A549 (cell line): ENCODE data around the gene ZBTB22. TPM values are rescaled to one million over a fixed set of nuclear protein-coding genes. Genes with fewer than 3 reads are reported as not detected.

ENCODE experiments used
- ATAC-seq, 2 experiments: fragments of 200-7000 bp in 1 of 2; fragments of >200 bp in 1 of 2; cut with Nextera tagmentation in 1 of 2; cut with Tn5 transposase in 1 of 2; 3 replicates each; pipeline versions ENCODE4 v1.8.0 to v1.9.1; 2018 to 2020; ENCODE audit warnings: mild to moderate bottlenecking in 1 of 2, moderate library complexity in 1 of 2
- CTCF ChIA-PET: fragments of 300-600 bp; sonication (Branson Sonifier 250); formaldehyde crosslinking; extraction: SDS; loops from one replicate; lab custom pipeline; 2021; ENCODE audit warnings: antibody characterized with exemption, inconsistent platforms; lab: Yijun Ruan, JAX
- POLR2A ChIA-PET: fragments of 350-600 bp; formaldehyde crosslinking; extraction: SDS; loops from one replicate; lab custom pipeline; 2021; ENCODE audit warnings: antibody characterized with exemption, inconsistent platforms; lab: Yijun Ruan, JAX
- DNase-seq, 2 experiments: peaks; one replicate each; pipeline versions ENCODE4 v3.0.0 to v3.0.0-alpha.2; 2011 to 2016; ENCODE audit warnings: low read depth in 1 of 2, low spot score in 1 of 2
- FAIRE-seq: peaks from 2 replicates; lab custom pipeline; 2011; peaks lifted over from hg19 to GRCh38; lab: Jason Lieb, UNC
- H3K27ac ChIP-seq, 2 experiments: fragments of >200 bp; sonication (Bioruptor Twin); formaldehyde crosslinking; 3 replicates each; pipeline ENCODE4 v1.5.1; 2016 to 2017
- H3K4me1 ChIP-seq: fragments of >200 bp; sonication (Bioruptor Twin); formaldehyde crosslinking; 3 replicates; pipeline ENCODE4 v1.6.1; 2016
- H3K4me2 ChIP-seq: fragments of >200 bp; sonication (Bioruptor Twin); formaldehyde crosslinking; 3 replicates; pipeline ENCODE4 v1.6.1; 2016
- H3K4me3 ChIP-seq: fragments of >200 bp; sonication (Bioruptor Twin); formaldehyde crosslinking; 3 replicates; pipeline ENCODE4 v1.5.1; 2016
- H3K9me3 ChIP-seq: fragments of >200 bp; sonication (Bioruptor Twin); formaldehyde crosslinking; 3 replicates; pipeline ENCODE4 v1.6.1; 2016
- CEBPB ChIP-seq, 2 experiments: fragments of >200 bp in 1 of 2; sonication (Bioruptor Twin) in 1 of 2; formaldehyde crosslinking in 1 of 2; IDR thresholded peaks; 2 replicates each; pipeline ENCODE4 v1.6.1; 2012 to 2016
- CHD4 ChIP-seq: fragments of 200-600 bp; sonication (generic); IDR thresholded peaks from 2 replicates; pipeline ENCODE4 v1.6.1; 2016; ENCODE audit warnings: antibody characterized with exemption, mild to moderate bottlenecking, borderline replicate concordance
- ESRRA ChIP-seq: fragments of 150-350 bp; IDR thresholded peaks from 2 replicates; pipeline ENCODE4 v1.6.1; 2014; ENCODE audit warnings: mild to moderate bottlenecking, low read length, borderline replicate concordance
- FOSL2 ChIP-seq, 2 experiments: fragments of 450-650 bp in 1 of 2; fragments of >200 bp in 1 of 2; sonication (Bioruptor Twin) in 1 of 2; formaldehyde crosslinking; IDR thresholded peaks; 2 replicates each; pipeline versions ENCODE4 v1.5.0 to v1.6.1; 2016 to 2020; ENCODE audit warnings: mild to moderate bottlenecking in 1 of 2, moderate library complexity in 1 of 2
- GATA3 ChIP-seq: IDR thresholded peaks from 2 replicates; pipeline ENCODE4 v1.6.1; 2012; ENCODE audit warnings: borderline replicate concordance
- HDAC2 ChIP-seq: fragments of 200-600 bp; sonication (generic); IDR thresholded peaks from 2 replicates; pipeline ENCODE4 v1.6.1; 2016
- HOXB5 ChIP-seq: fragments of 250-450 bp; sonication (Bioruptor Pico); IDR thresholded peaks from 2 replicates; pipeline ENCODE4 v1.5.0; 2020; ENCODE audit warnings: mild to moderate bottlenecking, moderate library complexity
- MAZ ChIP-seq: fragments of 150-350 bp; IDR thresholded peaks from 2 replicates; pipeline ENCODE4 v1.6.1; 2014; ENCODE audit warnings: antibody characterized with exemption, low read depth, low read length, borderline replicate concordance
- POLR2A ChIP-seq: IDR thresholded peaks from 2 replicates; pipeline ENCODE4 v1.6.1; 2012; ENCODE audit warnings: mild to moderate bottlenecking, low read length
- RAD21 ChIP-seq, 2 experiments: fragments of >200 bp in 1 of 2; sonication (Bioruptor Twin) in 1 of 2; formaldehyde crosslinking in 1 of 2; IDR thresholded peaks in 1 of 2; conservative IDR thresholded peaks in 1 of 2; 2 replicates in 1 of 2; 3 replicates in 1 of 2; pipeline ENCODE4 v1.6.1; 2012 to 2018; ENCODE audit warnings: inconsistent platforms in 1 of 2
- RARB ChIP-seq: fragments of 250-450 bp; sonication (Bioruptor Pico); IDR thresholded peaks from 2 replicates; pipeline ENCODE4 v1.8.0; 2021; ENCODE audit warnings: mild to moderate bottlenecking, moderate library complexity
- TFCP2L1 ChIP-seq: fragments of 250-450 bp; sonication (Bioruptor Pico); IDR thresholded peaks from 2 replicates; pipeline ENCODE4 v1.5.0; 2021; ENCODE audit warnings: mild to moderate bottlenecking
- ZNF302 ChIP-seq: fragments of 250-450 bp; sonication (Bioruptor Pico); IDR thresholded peaks from 2 replicates; pipeline ENCODE4 v1.9.0; 2021; ENCODE audit warnings: inconsistent platforms, mild to moderate bottlenecking, moderate library complexity
- WGBS: methylation state at CpG from one replicate; pipeline ENCODE4 v1.1.6; 2017; ENCODE audit errors: missing lambda C conversion rate; 5-methylcytosine and 5-hydroxymethylcytosine counted together
- polyA plus RNA-seq, 4 experiments: library from polyadenylated mRNA; depleted of rRNA in 3 of 4; stranded (reverse); fragments of >200 nt; fragmentation: RNase III in 1 of 4; extraction: RNeasy Plus Mini Kit Qiagen cat#74134 plus additional on column Dnase treatment in 1 of 4; gene quantifications; 2 replicates in 3 of 4; 3 replicates in 1 of 4; pipeline ENCODE4 v1.2.3, GENCODE V29; 2011 to 2017
- TF ChIP-seq, protein P1 (sequence below): IDR thresholded peaks from 2 replicates; pipeline ENCODE4 v1.6.1; 2012; ENCODE audit warnings: low read depth, borderline replicate concordance
- TF ChIP-seq, protein P2 (sequence below): fragments of >200 bp; sonication (Bioruptor Twin); formaldehyde crosslinking; IDR thresholded peaks from 3 replicates; pipeline ENCODE4 v1.5.1; 2016
- TF ChIP-seq, protein P3 (sequence below): IDR thresholded peaks from 2 replicates; pipeline ENCODE4 v1.6.1; 2012
- TF ChIP-seq, protein P4 (sequence below): fragments of >200 bp; sonication (Bioruptor Twin); formaldehyde crosslinking; IDR thresholded peaks from 2 replicates; pipeline ENCODE4 v1.6.1; 2016
- TF ChIP-seq, protein P5 (sequence below): fragments of 150-350 bp; IDR thresholded peaks from 2 replicates; pipeline ENCODE4 v1.6.1; 2014; ENCODE audit warnings: low read depth, mild to moderate bottlenecking, low read length
- TF ChIP-seq, protein P6 (sequence below): fragments of 200-600 bp; sonication (generic); IDR thresholded peaks from 2 replicates; pipeline ENCODE4 v1.6.1; 2016; ENCODE audit warnings: antibody characterized with exemption, mild to moderate bottlenecking, moderate library complexity

Gene ZBTB22
- polyA plus RNA-seq, 2 of the 4 experiments (the other 2 are of a cell fraction) = 3.2 to 8.3 TPM

DNA sequence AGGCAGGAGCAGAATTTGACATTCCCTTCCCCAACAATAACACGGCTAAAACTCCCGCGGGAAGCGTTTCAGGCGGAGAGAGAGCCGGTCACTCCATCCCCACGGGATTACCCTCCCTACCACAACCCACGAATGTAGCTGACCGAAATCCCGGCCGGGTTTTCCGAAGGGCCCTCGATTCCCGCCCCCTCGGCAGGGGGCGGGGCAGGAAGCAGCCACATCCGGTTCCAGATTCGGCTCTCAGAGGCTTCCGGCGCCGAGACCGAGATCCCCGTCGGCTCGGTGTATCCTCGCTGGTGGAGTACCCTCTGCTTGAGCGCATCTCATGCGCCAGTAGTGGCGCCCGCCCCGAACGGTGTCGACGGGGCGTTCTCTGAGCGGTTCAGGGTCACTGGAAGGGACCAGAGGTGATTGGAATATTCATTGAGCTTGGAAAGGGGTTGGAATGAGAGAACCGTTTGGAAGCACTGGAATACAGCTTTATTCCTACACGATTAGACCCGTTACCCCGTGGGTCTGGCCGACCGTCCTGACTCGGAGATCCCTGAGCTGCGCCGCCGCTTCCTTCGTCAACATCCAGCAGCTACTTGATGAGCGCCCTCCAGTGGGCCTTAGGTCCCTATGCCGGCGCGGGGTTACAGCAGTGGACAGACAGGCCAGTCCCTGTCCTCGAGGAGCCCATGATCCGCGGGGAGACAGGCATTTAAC lies 18.2 kb downstream of the ZBTB22 start (continued):
- TF ChIP-seq, protein P1, sequence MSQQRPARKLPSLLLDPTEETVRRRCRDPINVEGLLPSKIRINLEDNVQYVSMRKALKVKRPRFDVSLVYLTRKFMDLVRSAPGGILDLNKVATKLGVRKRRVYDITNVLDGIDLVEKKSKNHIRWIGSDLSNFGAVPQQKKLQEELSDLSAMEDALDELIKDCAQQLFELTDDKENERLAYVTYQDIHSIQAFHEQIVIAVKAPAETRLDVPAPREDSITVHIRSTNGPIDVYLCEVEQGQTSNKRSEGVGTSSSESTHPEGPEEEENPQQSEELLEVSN = 0 out of 2 replicates have a peak, but pooled peaks have one; percentile 40
- TF ChIP-seq, protein P2, sequence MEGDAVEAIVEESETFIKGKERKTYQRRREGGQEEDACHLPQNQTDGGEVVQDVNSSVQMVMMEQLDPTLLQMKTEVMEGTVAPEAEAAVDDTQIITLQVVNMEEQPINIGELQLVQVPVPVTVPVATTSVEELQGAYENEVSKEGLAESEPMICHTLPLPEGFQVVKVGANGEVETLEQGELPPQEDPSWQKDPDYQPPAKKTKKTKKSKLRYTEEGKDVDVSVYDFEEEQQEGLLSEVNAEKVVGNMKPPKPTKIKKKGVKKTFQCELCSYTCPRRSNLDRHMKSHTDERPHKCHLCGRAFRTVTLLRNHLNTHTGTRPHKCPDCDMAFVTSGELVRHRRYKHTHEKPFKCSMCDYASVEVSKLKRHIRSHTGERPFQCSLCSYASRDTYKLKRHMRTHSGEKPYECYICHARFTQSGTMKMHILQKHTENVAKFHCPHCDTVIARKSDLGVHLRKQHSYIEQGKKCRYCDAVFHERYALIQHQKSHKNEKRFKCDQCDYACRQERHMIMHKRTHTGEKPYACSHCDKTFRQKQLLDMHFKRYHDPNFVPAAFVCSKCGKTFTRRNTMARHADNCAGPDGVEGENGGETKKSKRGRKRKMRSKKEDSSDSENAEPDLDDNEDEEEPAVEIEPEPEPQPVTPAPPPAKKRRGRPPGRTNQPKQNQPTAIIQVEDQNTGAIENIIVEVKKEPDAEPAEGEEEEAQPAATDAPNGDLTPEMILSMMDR = peak; percentile 63
- TF ChIP-seq CEBPB (IDR thresholded peaks at IDR 0.05) = no peak
- TF ChIP-seq, protein P3, sequence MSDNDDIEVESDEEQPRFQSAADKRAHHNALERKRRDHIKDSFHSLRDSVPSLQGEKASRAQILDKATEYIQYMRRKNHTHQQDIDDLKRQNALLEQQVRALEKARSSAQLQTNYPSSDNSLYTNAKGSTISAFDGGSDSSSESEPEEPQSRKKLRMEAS = 0 out of 2 replicates have a peak, but pooled peaks have one; percentile 12

DNA sequence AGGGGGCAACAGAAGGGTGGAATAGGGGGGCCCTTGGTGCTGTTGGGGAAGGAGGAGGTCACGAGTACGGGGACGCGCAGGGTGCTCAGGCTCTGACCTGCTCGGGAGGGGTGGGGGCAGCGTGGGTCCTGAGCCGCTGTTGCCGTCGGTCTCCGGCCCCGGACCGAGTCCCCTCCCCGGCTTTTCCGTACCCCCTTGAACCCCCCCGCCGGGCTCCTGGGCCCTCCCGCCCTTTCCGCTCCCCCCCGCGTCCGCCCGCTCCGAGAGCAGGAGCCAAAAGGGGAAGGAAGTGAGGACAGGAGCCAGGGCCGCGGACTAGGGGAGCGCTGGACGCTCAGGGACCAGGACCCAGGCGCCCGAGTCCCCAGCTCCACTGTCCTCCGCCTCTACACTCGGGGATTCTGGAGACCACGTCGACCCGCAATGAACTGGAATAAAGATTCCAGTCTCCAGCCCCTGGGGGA lies 18.7 kb downstream of the ZBTB22 start, which contains the start of gene RGL2:
RGL2 (minus strand) TSS at position 170 of the 464 bp plus-strand sequence. CDS start 332 bp downstream, outside the sequence.
- ChIA-PET POLR2A (interaction anchor here (0.7 to 1.6 kb wide), 9 partner anchors 10 to 327 kb away, joined by 3 to 20 read pairs (median 3); partner anchors contain the start of genes PFDN6, RPS18, VPS52 and WDR46), CTCF (interaction anchor here (0.9 to 3.8 kb wide), 8 partner anchors 8 to 108 kb away, joined by 3 to 40 read pairs (median 7); partner anchors contain the start of genes B3GALT4, PFDN6, RPS18 and TAPBP)
- Histone ChIP-seq H3K27ac (peak within 1 kb of the TSS; percentile 72 to 98), H3K9me3 (no peaks in the 10 kb centered on the region), H3K4me3 (peak within 1 kb of the TSS; percentile 53), H3K4me1 (peaks cover 4% of the 10 kb centered on the region; the same call in 1 of the 3 replicates), H3K4me2 (peak within 1 kb of the TSS; percentile 86)
- FAIRE-seq (no peak), ATAC-seq (peak; percentile 33 to 54), DNase-seq (peak in 1 of 2 experiments; percentile 40)
- WGBS = 0% methylated on average over 10 of the region's 34 CpGs
- TF ChIP-seq, protein P2 = no peak
- no peak for TF ChIP-seq MAZ
- TF ChIP-seq RAD21 (conservative IDR thresholded peaks at IDR 0.05 in 1 of 2, IDR thresholded peaks at IDR 0.05 in 1 of 2) = no peak
- no peak for TF ChIP-seq ESRRA
- TF ChIP-seq CHD4 = no peak
- TF ChIP-seq POLR2A = no peak
- TF ChIP-seq, protein P4, sequence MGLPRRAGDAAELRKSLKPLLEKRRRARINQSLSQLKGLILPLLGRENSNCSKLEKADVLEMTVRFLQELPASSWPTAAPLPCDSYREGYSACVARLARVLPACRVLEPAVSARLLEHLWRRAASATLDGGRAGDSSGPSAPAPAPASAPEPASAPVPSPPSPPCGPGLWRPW = no peak

DNA sequence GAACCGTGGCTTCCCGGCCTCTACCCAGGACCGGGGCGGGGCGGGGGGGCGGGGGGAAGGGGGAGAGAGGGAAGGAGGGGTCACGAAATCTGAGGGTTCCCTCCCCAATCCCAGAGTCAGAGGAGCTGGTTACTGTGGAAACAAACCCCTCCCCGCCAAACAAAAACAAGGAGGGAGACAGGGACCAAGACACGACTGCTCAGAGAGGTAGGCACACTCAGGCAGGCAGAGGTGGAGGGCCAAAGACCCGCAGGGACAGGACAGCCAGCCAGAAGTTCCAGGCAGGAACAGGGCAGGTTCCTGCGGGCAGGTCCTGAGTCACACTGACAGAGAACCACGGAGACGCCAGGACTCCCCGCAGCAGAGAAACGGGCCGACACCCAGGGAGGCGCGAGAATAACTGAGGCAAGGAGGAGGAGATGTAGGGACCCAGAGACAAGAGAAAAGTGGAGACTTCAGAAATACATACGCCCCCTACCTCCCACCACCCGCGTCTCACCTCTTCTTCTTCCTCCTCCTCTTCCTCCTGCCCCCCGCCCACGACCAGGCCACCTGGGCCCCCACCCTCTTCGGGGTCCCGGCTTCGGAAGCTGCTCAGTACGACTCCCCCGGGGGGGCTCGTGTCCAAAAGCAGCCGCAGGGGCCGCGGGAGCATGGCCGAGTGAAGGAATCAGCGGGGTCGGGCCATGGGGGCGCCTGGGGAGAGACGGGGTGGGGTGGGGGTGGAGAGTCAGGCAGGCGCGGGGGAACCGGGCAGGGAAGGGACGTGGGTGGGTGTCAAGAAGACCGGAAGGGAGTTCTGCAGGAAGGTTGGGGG lies 19.4 kb downstream of the ZBTB22 start:
- ChIA-PET POLR2A (interaction anchor here (0.7 to 1.6 kb wide), 5 partner anchors 9 to 27 kb away, joined by 3 to 20 read pairs (median 4); partner anchors contain the start of genes B3GALT4, PFDN6, RPS18 and VPS52), CTCF (interaction anchor here (1.3 to 3.8 kb wide), 4 partner anchors 9 to 17 kb away, joined by 3 to 40 read pairs (median 12); partner anchors contain the start of genes PFDN6, TAPBP and WDR46)
- Histone ChIP-seq H3K9me3 (no peaks in the 10 kb centered on the region), H3K27ac (peak overlapping the region; percentile 72 to 98), H3K4me3 (peak overlapping the region; percentile 53), H3K4me1 (peaks cover 4% of the 10 kb centered on the region; the same call in 1 of the 3 replicates), H3K4me2 (peak overlapping the region; percentile 86)
- DNase-seq (peak; percentile 76 to 81), ATAC-seq (peak; percentile 54 to 75), FAIRE-seq (no peak)
- 3% methylated on average over 16 of the region's 42 CpGs for WGBS
- no peak for TF ChIP-seq GATA3
- no peak for TF ChIP-seq HDAC2
- TF ChIP-seq, protein P5, sequence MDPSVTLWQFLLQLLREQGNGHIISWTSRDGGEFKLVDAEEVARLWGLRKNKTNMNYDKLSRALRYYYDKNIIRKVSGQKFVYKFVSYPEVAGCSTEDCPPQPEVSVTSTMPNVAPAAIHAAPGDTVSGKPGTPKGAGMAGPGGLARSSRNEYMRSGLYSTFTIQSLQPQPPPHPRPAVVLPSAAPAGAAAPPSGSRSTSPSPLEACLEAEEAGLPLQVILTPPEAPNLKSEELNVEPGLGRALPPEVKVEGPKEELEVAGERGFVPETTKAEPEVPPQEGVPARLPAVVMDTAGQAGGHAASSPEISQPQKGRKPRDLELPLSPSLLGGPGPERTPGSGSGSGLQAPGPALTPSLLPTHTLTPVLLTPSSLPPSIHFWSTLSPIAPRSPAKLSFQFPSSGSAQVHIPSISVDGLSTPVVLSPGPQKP = no peak
- no peak for TF ChIP-seq ZNF302 (CRISPR knock-in tag)
- no peak for TF ChIP-seq HOXB5
- TF ChIP-seq, protein P6, sequence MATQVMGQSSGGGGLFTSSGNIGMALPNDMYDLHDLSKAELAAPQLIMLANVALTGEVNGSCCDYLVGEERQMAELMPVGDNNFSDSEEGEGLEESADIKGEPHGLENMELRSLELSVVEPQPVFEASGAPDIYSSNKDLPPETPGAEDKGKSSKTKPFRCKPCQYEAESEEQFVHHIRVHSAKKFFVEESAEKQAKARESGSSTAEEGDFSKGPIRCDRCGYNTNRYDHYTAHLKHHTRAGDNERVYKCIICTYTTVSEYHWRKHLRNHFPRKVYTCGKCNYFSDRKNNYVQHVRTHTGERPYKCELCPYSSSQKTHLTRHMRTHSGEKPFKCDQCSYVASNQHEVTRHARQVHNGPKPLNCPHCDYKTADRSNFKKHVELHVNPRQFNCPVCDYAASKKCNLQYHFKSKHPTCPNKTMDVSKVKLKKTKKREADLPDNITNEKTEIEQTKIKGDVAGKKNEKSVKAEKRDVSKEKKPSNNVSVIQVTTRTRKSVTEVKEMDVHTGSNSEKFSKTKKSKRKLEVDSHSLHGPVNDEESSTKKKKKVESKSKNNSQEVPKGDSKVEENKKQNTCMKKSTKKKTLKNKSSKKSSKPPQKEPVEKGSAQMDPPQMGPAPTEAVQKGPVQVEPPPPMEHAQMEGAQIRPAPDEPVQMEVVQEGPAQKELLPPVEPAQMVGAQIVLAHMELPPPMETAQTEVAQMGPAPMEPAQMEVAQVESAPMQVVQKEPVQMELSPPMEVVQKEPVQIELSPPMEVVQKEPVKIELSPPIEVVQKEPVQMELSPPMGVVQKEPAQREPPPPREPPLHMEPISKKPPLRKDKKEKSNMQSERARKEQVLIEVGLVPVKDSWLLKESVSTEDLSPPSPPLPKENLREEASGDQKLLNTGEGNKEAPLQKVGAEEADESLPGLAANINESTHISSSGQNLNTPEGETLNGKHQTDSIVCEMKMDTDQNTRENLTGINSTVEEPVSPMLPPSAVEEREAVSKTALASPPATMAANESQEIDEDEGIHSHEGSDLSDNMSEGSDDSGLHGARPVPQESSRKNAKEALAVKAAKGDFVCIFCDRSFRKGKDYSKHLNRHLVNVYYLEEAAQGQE = no peak
- TF ChIP-seq RARB (CRISPR knock-in tag) = no peak
- TF ChIP-seq TFCP2L1 (CRISPR knock-in tag) = no peak
- no peak for TF ChIP-seq FOSL2 (IDR thresholded peaks at IDR 0.05)
- no peak for TF ChIP-seq FOSL2 (CRISPR knock-in tag; IDR thresholded peaks at IDR 0.05)
